ENCODE measurements around the gene SNX10.

DNA sequence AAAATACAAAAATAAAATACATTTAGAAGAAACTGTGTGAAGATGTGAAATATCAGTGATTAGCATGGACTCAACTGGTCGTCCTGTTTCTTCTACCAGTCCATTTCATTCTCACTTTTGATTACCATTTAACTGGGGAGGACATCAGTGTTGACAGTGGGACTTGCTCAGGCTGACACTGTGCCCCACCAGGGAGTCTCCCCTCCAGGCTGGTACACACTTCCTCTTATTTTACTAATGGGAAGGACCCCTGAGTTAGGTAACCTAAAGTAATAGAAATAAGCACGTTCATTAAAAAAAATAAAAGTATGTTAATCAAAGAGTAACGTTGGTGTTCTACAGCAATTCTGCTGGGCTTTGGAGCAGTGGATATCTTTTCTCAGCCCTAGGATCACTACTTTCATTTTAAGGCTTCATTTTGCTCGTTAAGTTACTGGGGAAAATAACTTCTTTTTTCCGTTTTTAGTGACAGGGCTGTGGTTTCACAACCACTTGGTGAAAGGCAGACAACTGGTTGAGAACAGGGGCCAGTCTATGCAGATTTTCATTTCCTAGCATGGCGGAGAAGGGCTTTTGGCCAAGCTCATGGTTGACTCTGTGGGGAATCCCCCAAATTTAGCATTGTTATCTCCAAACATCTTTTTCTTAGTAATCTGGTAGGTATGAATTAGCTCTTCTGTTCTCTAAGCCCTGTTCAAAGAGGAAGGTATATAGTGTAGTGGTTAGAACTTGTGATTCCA lies 2.1 kb downstream of the SNX10 start:
- TF ChIP-seq CTCF (IDR thresholded peaks at IDR 0.05), result no peak
- no peak for TF ChIP-seq POLR2A (IDR thresholded peaks at IDR 0.05)
- TF ChIP-seq POLR2AphosphoS5 (IDR thresholded peaks at IDR 0.05), result no peak
